SK-N-SH (cell line): ENCODE measurements around the gene RMND1. TPM values are rescaled to one million over a fixed set of nuclear protein-coding genes. Genes with fewer than 3 reads are reported as not detected.
"Not testable (repeated sequence)": the region's sequence is repeated elsewhere in the genome, so short reads cannot be mapped to it uniquely, and the experiment has no call there.

Experiments used
- CTCF ChIA-PET: fragments of 300-600, 350-600 bp; formaldehyde crosslinking; extraction: SDS; loops from one replicate; lab custom pipeline; 2021; lab: Yijun Ruan, JAX
- POLR2A ChIA-PET: fragments of 350-600 bp; sonication (Branson Sonifier 250); formaldehyde crosslinking; extraction: SDS; loops from one replicate; lab custom pipeline; 2020; ENCODE audit warnings: antibody characterized with exemption, inconsistent platforms; lab: Yijun Ruan, JAX
- DNase-seq: peaks from one replicate; pipeline ENCODE4 v3.0.0; 2012
- H2AFZ ChIP-seq: fragments of 200-600 bp; sonication (generic); 2 replicates; pipeline ENCODE4 v1.8.1; 2016; ENCODE audit warnings: antibody characterized with exemption, mild to moderate bottlenecking, low read depth
- H3F3A ChIP-seq: fragments of 200-600 bp; sonication (generic); replicated peaks from 2 replicates; pipeline ENCODE3; 2016; ENCODE audit warnings: antibody characterized with exemption, mild to moderate bottlenecking; ENCODE audit not compliant: insufficient read depth
- H3K27ac ChIP-seq, 2 experiments: fragments of 200-500 bp in 1 of 2; fragments of 200-600 bp in 1 of 2; sonication (Bioruptor generic) in 1 of 2; sonication (generic), shearing (Covaris generic) in 1 of 2; 2 replicates each; pipeline versions ENCODE4 v1.5.1 to v1.6.1; 2014 to 2016; ENCODE audit warnings: low read depth in 2 of 2, inconsistent platforms in 1 of 2, low read length in 1 of 2, mild to moderate bottlenecking in 1 of 2, mixed read lengths in 1 of 2
- H3K27me3 ChIP-seq: fragments of 200-600 bp; sonication (generic), shearing (Covaris generic); 2 replicates; pipeline ENCODE4 v1.6.1; 2016; ENCODE audit warnings: mixed run types; ENCODE audit not compliant: insufficient read depth
- H3K36me3 ChIP-seq, 2 experiments: fragments of 200-500 bp in 1 of 2; fragments of 200-600 bp in 1 of 2; sonication (Bioruptor generic) in 1 of 2; sonication (generic) in 1 of 2; replicated peaks in 1 of 2; 2 replicates each; pipeline versions ENCODE3 to v1.5.1; 2014 to 2016; ENCODE audit warnings: low read length in 1 of 2, mild to moderate bottlenecking in 1 of 2; ENCODE audit not compliant: insufficient read depth in 2 of 2, control insufficient read depth in 1 of 2
- H3K4me1 ChIP-seq, 2 experiments: fragments of 200-500 bp in 1 of 2; fragments of 200-600 bp in 1 of 2; sonication (Bioruptor generic) in 1 of 2; sonication (generic), shearing (Covaris generic) in 1 of 2; 2 replicates each; pipeline versions ENCODE4 v1.5.1 to v1.6.1; 2014 to 2016; ENCODE audit warnings: low read depth in 1 of 2, low read length in 1 of 2, mixed run types in 1 of 2; ENCODE audit not compliant: insufficient read depth in 2 of 2, control insufficient read depth in 1 of 2
- H3K4me2 ChIP-seq: fragments of 200-600 bp; sonication (generic), shearing (Covaris generic); 2 replicates; pipeline ENCODE4 v1.6.1; 2017; ENCODE audit warnings: mixed run types
- H3K4me3 ChIP-seq, 2 experiments: fragments of 200-500 bp in 1 of 2; fragments of 200-600 bp in 1 of 2; sonication (Bioruptor generic) in 1 of 2; sonication (generic), shearing (Covaris generic) in 1 of 2; 2 replicates each; pipeline versions ENCODE4 v1.5.1 to v1.8.1; 2014 to 2016; ENCODE audit warnings: low read depth in 2 of 2, inconsistent platforms in 1 of 2, low read length in 1 of 2, mild to moderate bottlenecking in 1 of 2, mixed read lengths in 1 of 2, moderate library complexity in 1 of 2
- H3K79me2 ChIP-seq: fragments of 200-600 bp; sonication (generic); 2 replicates; pipeline ENCODE4 v1.8.1; 2017; ENCODE audit warnings: mild to moderate bottlenecking; ENCODE audit not compliant: insufficient read depth
- H3K9ac ChIP-seq: fragments of 200-600 bp; sonication (generic); 2 replicates; pipeline ENCODE4 v1.6.1; 2017; ENCODE audit warnings: mixed run types
- H3K9me2 ChIP-seq: fragments of 200-600 bp; sonication (generic); 2 replicates; pipeline ENCODE4 v1.6.1; 2017; ENCODE audit warnings: mixed run types
- H3K9me3 ChIP-seq: fragments of 200-600 bp; sonication (generic); 2 replicates; pipeline ENCODE4 v1.6.1; 2017; ENCODE audit warnings: mixed run types, mild to moderate bottlenecking, moderate library complexity
- H4K20me1 ChIP-seq: fragments of 200-600 bp; sonication (generic); 2 replicates; pipeline ENCODE4 v1.6.1; 2017; ENCODE audit warnings: mild to moderate bottlenecking, mixed run types; ENCODE audit not compliant: insufficient read depth
- CHD2 ChIP-seq: fragments of 150-350 bp; IDR thresholded peaks from 2 replicates; pipeline ENCODE4 v1.6.1; 2018; ENCODE audit warnings: low read length; ENCODE audit not compliant: partially characterized antibody
- FOSL2 ChIP-seq: IDR thresholded peaks from 2 replicates; pipeline ENCODE4 v1.4.0; 2012; ENCODE audit warnings: low read depth, mild to moderate bottlenecking, moderate library complexity, borderline replicate concordance
- GABPA ChIP-seq: IDR thresholded peaks from 2 replicates; pipeline ENCODE4 v1.4.0; 2012; ENCODE audit warnings: low read depth, mild to moderate bottlenecking
- GATA2 ChIP-seq: sonication (generic); formaldehyde crosslinking; IDR thresholded peaks from 2 replicates; pipeline ENCODE4 v1.5.0; 2020; ENCODE audit warnings: mild to moderate bottlenecking, missing genetic modification reagents
- JUND ChIP-seq: IDR thresholded peaks from 2 replicates; pipeline ENCODE4 v1.4.0; 2012
- MXI1 ChIP-seq: IDR thresholded peaks from 2 replicates; pipeline ENCODE4 v1.6.1; 2012; ENCODE audit warnings: mild to moderate bottlenecking, low read depth, low read length, improper control_type of control experiment
- NFIC ChIP-seq: IDR thresholded peaks from 2 replicates; pipeline ENCODE4 v1.4.0; 2012; ENCODE audit warnings: borderline replicate concordance
- RAD21 ChIP-seq: IDR thresholded peaks from 2 replicates; pipeline ENCODE4 v1.6.1; 2012; ENCODE audit warnings: mild to moderate bottlenecking, low read length
- RFX5 ChIP-seq: IDR thresholded peaks from 2 replicates; pipeline ENCODE4 v1.6.1; 2012; ENCODE audit warnings: mild to moderate bottlenecking, improper control_type of control experiment, low read length
- SIN3A ChIP-seq: IDR thresholded peaks from 2 replicates; pipeline ENCODE4 v1.6.1; 2012; ENCODE audit warnings: low read depth, mild to moderate bottlenecking, low read length, moderate library complexity, borderline replicate concordance
- TAF1 ChIP-seq: IDR thresholded peaks from 2 replicates; pipeline ENCODE4 v1.6.1; 2012; ENCODE audit warnings: low read depth, mild to moderate bottlenecking, low read length, moderate library complexity, borderline replicate concordance
- TCF12 ChIP-seq: IDR thresholded peaks from 2 replicates; pipeline ENCODE4 v1.4.0; 2012
- TEAD4 ChIP-seq: IDR thresholded peaks from 2 replicates; pipeline ENCODE4 v1.4.0; 2012; ENCODE audit warnings: mild to moderate bottlenecking, borderline replicate concordance; ENCODE audit not compliant: insufficient read depth
- WGBS: methylation state at CpG from one replicate; pipeline ENCODE4 v1.1.6; 2017; ENCODE audit warnings: low lambda C conversion rate; 5-methylcytosine and 5-hydroxymethylcytosine counted together
- polyA plus RNA-seq, 3 experiments: library from polyadenylated mRNA; depleted of rRNA; stranded (reverse); fragments of >200 nt; gene quantifications; 2 replicates each; pipeline ENCODE4 v1.2.3, GENCODE V29; 2012
- TF ChIP-seq, protein P1 (sequence below): IDR thresholded peaks from 2 replicates; pipeline ENCODE4 v1.4.0; 2012; ENCODE audit warnings: low read depth
- TF ChIP-seq, protein P2 (sequence below): IDR thresholded peaks from 2 replicates; pipeline ENCODE4; 2012

The RMND1 gene
- polyA plus RNA-seq, 1 of the 3 experiments (the other 2 are of a cell fraction), result 14.8 TPM

DNA sequence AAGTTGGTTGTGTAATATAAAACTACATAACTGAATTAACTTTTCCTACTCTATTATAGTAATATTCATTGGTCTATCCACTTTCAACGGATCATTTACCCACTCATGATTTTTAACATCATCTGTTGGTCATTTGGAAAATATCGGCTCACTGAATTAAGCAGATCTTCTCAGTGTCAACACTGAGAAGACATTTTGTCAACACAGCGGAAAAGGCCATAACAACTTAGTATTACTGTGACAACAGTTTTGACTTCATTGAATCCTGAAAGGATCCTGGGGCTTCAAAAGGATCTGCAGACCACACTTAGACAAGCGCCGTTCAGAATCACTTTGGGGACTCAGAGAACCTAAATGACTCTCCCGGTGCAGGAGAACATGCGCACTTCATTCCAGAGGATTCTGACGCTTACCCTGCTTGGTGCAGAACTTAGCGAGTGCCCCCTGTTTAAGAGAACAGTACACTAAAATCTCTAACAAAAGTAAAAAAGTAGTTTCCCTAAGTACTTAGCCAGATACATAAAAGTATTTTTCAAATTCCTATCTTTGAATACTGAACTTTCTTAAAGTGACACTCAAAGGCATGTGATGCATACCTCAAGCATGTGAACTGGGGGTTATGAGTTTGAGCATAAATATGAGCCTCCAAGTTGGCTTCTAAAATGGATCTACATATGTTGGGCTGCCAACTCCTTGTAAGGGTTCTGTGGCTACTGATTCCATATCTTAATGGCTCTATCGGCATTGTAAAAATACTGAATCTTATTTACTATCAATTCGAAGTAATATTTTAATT is 64.6 kb downstream of the RMND1 start:
- Histone ChIP-seq H3K9me3 (no peaks in the 10 kb centered on the region; the same call in 1 of the 2 replicates), H3K27ac (peak overlapping the region; percentile 53 to 98), H3K4me2 (no peak overlapping the region), H3F3A (peaks cover 18% of the 10 kb centered on the region), H3K27me3 (no peaks in the 10 kb centered on the region), H3K4me3 (no peak overlapping the region), H3K9ac (peak overlapping the region; percentile 19; the same call in 1 of the 2 replicates), H4K20me1 (peaks cover 7% of the 10 kb centered on the region), H3K9me2 (no peaks in the 10 kb centered on the region), H3K4me1 (peaks cover 10 to 17% of the 10 kb centered on the region in 2 experiments), H3K79me2 (peaks cover 77% of the 10 kb centered on the region), H3K36me3 (peaks cover 2 to 5% of the 10 kb centered on the region in 2 experiments), H2AFZ (no peak overlapping the region)
- TF ChIP-seq FOSL2 (peak; percentile 20; the same call in 1 of the 2 replicates), TAF1 (no peak), JUND (0 out of 2 replicates have a peak, but pooled peaks have one; percentile 16), SIN3A (no peak), TCF12 (peak; percentile 9; the same call in 1 of the 2 replicates)
- TF ChIP-seq, protein P1, sequence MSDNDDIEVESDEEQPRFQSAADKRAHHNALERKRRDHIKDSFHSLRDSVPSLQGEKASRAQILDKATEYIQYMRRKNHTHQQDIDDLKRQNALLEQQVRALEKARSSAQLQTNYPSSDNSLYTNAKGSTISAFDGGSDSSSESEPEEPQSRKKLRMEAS, result peak; percentile 49; the same call in 1 of the 2 replicates
- ChIA-PET POLR2A (no interaction called here), CTCF (interaction anchor here (0.9 kb wide), 1 partner anchor 20 kb away, joined by 3 read pairs; no protein-coding TSS in a partner anchor)
- no peak for DNase-seq
- WGBS, result 94% methylated on average over 11 of the region's 11 CpGs

DNA sequence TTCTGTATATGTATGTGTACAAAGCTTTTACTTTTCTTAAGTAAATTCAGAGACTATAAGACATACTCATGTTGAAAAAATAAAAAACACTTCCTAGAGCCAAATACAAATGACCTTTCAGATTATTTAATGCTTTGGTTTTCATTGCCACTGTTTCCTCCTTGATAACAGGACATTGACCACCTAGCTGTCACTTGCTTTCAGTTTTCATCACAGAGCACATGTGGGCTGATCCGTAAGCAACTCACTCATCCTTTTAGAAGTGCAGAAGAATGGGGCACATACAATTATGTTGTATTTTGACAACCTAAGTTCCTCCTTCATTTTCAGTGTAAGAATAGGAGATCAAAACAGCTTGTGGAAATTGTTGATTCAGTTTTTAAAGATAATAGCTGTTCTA is 66.7 kb downstream of the RMND1 start:
- H3K27ac ChIP-seq, result no peak overlapping the region
- no peak overlapping the region for H3K4me3 ChIP-seq
- no peaks in the 10 kb centered on the region for H3K9me2 ChIP-seq
- POLR2A ChIA-PET, result no interaction called here
- DNase-seq, result no peak
- CTCF ChIA-PET, result interaction anchor here (1.1 to 1.5 kb wide), 3 partner anchors 15 to 61 kb away, joined by 3 to 4 read pairs (median 3); no protein-coding TSS in a partner anchor
- H3K27me3 ChIP-seq, result no peaks in the 10 kb centered on the region
- WGBS, result 100% methylated on average over 1 of the region's 1 CpG
- H3K4me2 ChIP-seq, result no peak overlapping the region
- peaks cover 84% of the 10 kb centered on the region for H3K79me2 ChIP-seq
- TF ChIP-seq MXI1 (no peak), TAF1 (no peak)
- H4K20me1 ChIP-seq, result no peaks in the 10 kb centered on the region
- no peak overlapping the region for H2AFZ ChIP-seq
- H3K36me3 ChIP-seq, result peaks cover 2 to 5% of the 10 kb centered on the region in 2 experiments
- no peaks in the 10 kb centered on the region for H3K9me3 ChIP-seq
- peaks cover 13% of the 10 kb centered on the region for H3F3A ChIP-seq
- peaks cover 13 to 17% of the 10 kb centered on the region in 2 experiments; a peak in 3 of 4 replicates for H3K4me1 ChIP-seq
- no peak overlapping the region for H3K9ac ChIP-seq

DNA sequence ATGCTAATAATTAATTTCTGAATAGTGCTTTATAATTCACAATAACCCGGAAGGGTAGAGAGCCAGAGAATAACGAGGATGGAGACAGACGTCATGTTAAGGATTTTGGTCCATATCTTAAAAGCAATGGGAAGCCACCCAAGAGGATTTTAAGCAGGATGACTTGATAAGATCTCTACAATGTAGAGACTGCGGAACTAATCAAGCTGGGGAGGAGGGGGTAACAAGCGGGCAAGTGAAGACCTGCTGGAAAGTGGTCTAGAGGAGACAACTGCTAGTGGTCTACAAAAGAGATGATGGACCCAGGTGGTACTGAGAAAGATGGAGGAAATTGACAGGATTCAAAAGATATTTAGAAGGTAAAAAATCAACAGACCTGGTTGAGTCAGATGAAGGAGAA is 67.8 kb downstream of the RMND1 start:
- H4K20me1 ChIP-seq, result no peaks in the 10 kb centered on the region
- POLR2A ChIA-PET, result no interaction called here
- no peaks in the 10 kb centered on the region for H3K9me2 ChIP-seq
- no peak overlapping the region for H3K27ac ChIP-seq
- TF ChIP-seq TEAD4, result no peak
- TF ChIP-seq GATA2 (CRISPR knock-in tag), result no peak
- TF ChIP-seq GABPA, result no peak
- TF ChIP-seq, protein P2, sequence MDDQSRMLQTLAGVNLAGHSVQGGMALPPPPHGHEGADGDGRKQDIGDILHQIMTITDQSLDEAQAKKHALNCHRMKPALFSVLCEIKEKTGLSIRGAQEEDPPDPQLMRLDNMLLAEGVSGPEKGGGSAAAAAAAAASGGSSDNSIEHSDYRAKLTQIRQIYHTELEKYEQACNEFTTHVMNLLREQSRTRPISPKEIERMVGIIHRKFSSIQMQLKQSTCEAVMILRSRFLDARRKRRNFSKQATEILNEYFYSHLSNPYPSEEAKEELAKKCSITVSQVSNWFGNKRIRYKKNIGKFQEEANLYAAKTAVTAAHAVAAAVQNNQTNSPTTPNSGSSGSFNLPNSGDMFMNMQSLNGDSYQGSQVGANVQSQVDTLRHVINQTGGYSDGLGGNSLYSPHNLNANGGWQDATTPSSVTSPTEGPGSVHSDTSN, result no peak
- TF ChIP-seq NFIC, result no peak
- no peak for TF ChIP-seq CHD2
- TF ChIP-seq RFX5, result no peak
- no peak for TF ChIP-seq RAD21
- TF ChIP-seq JUND, result no peak
- H3K9me3 ChIP-seq, result no peaks in the 10 kb centered on the region
- H3K4me1 ChIP-seq, result peaks cover 13 to 17% of the 10 kb centered on the region in 2 experiments; a peak in 3 of 4 replicates
- H3K4me2 ChIP-seq, result no peak overlapping the region
- H3K27me3 ChIP-seq, result no peaks in the 10 kb centered on the region
- no peak overlapping the region for H2AFZ ChIP-seq
- peaks cover 2 to 5% of the 10 kb centered on the region in 2 experiments for H3K36me3 ChIP-seq
- CTCF ChIA-PET, result interaction anchor here (1.2 to 1.4 kb wide), 2 partner anchors 22 to 60 kb away, joined by 3 to 4 read pairs; no protein-coding TSS in a partner anchor
- H3K4me3 ChIP-seq, result no peak overlapping the region
- WGBS, result 95% methylated on average over 5 of the region's 5 CpGs
- H3K9ac ChIP-seq, result no peak overlapping the region
- DNase-seq, result no peak
- peaks cover 6% of the 10 kb centered on the region for H3F3A ChIP-seq
- H3K79me2 ChIP-seq, result peaks cover 87% of the 10 kb centered on the region

DNA sequence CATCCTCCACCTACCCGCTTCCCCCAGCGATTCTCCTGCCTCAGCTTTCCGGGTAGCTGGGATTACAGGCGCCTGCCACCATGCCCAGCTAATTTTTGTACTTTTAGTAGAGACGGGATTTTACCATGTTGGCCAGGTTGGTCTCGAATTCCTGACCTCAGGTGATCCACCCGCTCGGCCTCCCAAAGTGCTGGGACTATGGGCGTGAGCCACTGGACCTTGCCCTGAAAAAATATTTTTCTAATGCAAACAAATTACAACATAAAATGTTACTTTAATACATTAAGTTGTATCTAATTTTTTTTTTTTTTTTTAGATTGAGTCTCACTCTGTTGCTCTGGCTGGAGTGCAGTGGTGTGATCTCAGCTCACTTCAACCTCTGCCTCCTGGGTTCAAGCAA is 69.3 kb downstream of the RMND1 start:
- H3K9me3 ChIP-seq, H2AFZ ChIP-seq, H3K4me3 ChIP-seq, H3K9me2 ChIP-seq, H3K9ac ChIP-seq, H4K20me1 ChIP-seq, H3K4me2 ChIP-seq, POLR2A ChIA-PET, H3K36me3 ChIP-seq, CTCF ChIA-PET, H3K27ac ChIP-seq, H3K4me1 ChIP-seq, H3K27me3 ChIP-seq, DNase-seq: not testable (repeated sequence)
- Histone ChIP-seq H3K79me2 (peaks cover 84% of the 10 kb centered on the region), H3F3A (peaks cover 13% of the 10 kb centered on the region)
- 98% methylated on average over 9 of the region's 9 CpGs for WGBS
